ENCODE measurements around the gene TMUB2.

The TMUB2 gene

GRCh38 chr17:44187131-44187899, 543 bp downstream of the TMUB2 start:
- Histone ChIP-seq H3K4me1 (ENCODE audit: control insufficient read depth, insufficient read depth, low read length) (peaks cover 3% of the 10 kb centered on the region), H3K36me3 (ENCODE audit: control insufficient read depth in 2 of 2, insufficient read depth in 1 of 2, low read length in 2 of 2) (peaks cover 8 to 51% of the 10 kb centered on the region in 2 experiments), H3K27ac (ENCODE audit: extremely low read depth, low read depth, low read length) (peak overlapping the region; percentile 63), H3K9me3 (ENCODE audit: control insufficient read depth, insufficient read depth, low read depth, low read length) (no peaks in the 10 kb centered on the region), H3K4me3 (ENCODE audit: low read depth, low read length) (peak overlapping the region; percentile 77)
- ChIA-PET POLR2A (interaction anchor here (0.6 to 2.9 kb wide), 26 partner anchors 11 to 316 kb away, joined by 3 to 46 read pairs (median 5); partner anchors contain the start of genes ASB16, ATXN7L3, GPATCH8 and GRN), CTCF (interaction anchor here (1.0 to 2.1 kb wide), 3 partner anchors 11 to 34 kb away, joined by 3 to 16 read pairs (median 4); no protein-coding TSS in a partner anchor)
- TF ChIP-seq ZFP69B (tag by site-specific recombination; IDR thresholded peaks at IDR 0.05) (no peak), OSR2 (tag by site-specific recombination; IDR thresholded peaks at IDR 0.05) (no peak), ZNF664 (tag by site-specific recombination; IDR thresholded peaks at IDR 0.05) (0 out of 2 replicates have a peak, but pooled peaks have one; percentile 24), ZNF311 (tag by site-specific recombination; IDR thresholded peaks at IDR 0.05; ENCODE audit: borderline replicate concordance) (no peak), ZBTB7A (tag by site-specific recombination; IDR thresholded peaks at IDR 0.05; ENCODE audit: low read depth) (0 out of 2 replicates have a peak, but pooled peaks have one; percentile 74), KLF9 (tag by site-specific recombination; IDR thresholded peaks at IDR 0.05; ENCODE audit: low read depth) (0 out of 2 replicates have a peak, but pooled peaks have one; percentile 7), ZNF701 (tag by site-specific recombination; IDR thresholded peaks at IDR 0.05) (no peak), ZNF707 (tag by site-specific recombination; IDR thresholded peaks at IDR 0.05) (no peak), ZBTB10 (tag by site-specific recombination; IDR thresholded peaks at IDR 0.05) (peak; percentile 67; the same call in 1 of the 2 replicates), ZNF157 (tag by site-specific recombination; IDR thresholded peaks at IDR 0.05) (no peak), ZNF580 (tag by site-specific recombination; IDR thresholded peaks at IDR 0.05) (0 out of 2 replicates have a peak, but pooled peaks have one; percentile 40), KLF17 (tag by site-specific recombination; IDR thresholded peaks at IDR 0.05) (no peak), ZNF561 (tag by site-specific recombination; IDR thresholded peaks at IDR 0.05; ENCODE audit: borderline replicate concordance) (no peak), ZNF792 (tag by site-specific recombination; IDR thresholded peaks at IDR 0.05) (no peak), ZNF335 (tag by site-specific recombination; conservative IDR thresholded peaks at IDR 0.05) (peak; percentile 68), ZBTB21 (tag by site-specific recombination; IDR thresholded peaks at IDR 0.05) (no peak), ZNF274 (IDR thresholded peaks at IDR 0.05; ENCODE audit: low read length) (no peak), ZNF274 (tag by site-specific recombination; IDR thresholded peaks at IDR 0.05; ENCODE audit: borderline replicate concordance) (no peak), ZBTB49 (tag by site-specific recombination; IDR thresholded peaks at IDR 0.05; ENCODE audit: low read depth) (no peak), PBX3 (CRISPR knock-in tag; IDR thresholded peaks at IDR 0.05) (no peak), SP3 (tag by site-specific recombination; IDR thresholded peaks at IDR 0.05) (no peak), KLF8 (tag by site-specific recombination; IDR thresholded peaks at IDR 0.05) (no peak), ZNF560 (tag by site-specific recombination; IDR thresholded peaks at IDR 0.05; ENCODE audit: borderline replicate concordance) (no peak), ZNF433 (tag by site-specific recombination; IDR thresholded peaks at IDR 0.05; ENCODE audit: low read depth) (no peak), GLIS2 (tag by site-specific recombination; IDR thresholded peaks at IDR 0.05) (peak; percentile 41; the same call in 1 of the 2 replicates), ZNF239 (tag by site-specific recombination; IDR thresholded peaks at IDR 0.05) (no peak), ZSCAN23 (tag by site-specific recombination; IDR thresholded peaks at IDR 0.05) (no peak)

Data from HEK293 (cell line).